Measurements from ENCODE around the gene FBXL7. TPM values are rescaled to one million over a fixed set of nuclear protein-coding genes. Genes with fewer than 3 reads are reported as not detected.

FBXL7 gene
- total and polyA plus RNA-seq, 2 of the 8 experiments (the other 6 are each of a cell fraction or from before 2014, with no cell fraction given) = 17.7 to 17.8 TPM

GRCh38 chr5:15834596-15835245 lies 334.7 kb downstream of the FBXL7 start:
- H3K27ac ChIP-seq (ENCODE audit: low read depth, low read length) = no peak overlapping the region
- CTCF ChIA-PET (ENCODE audit: partially characterized antibody) = interaction anchor here (1.7 kb wide), 1 partner anchor 9 kb away, joined by 7 read pairs; no protein-coding TSS in a partner anchor
- H3K79me1 ChIP-seq (ENCODE audit: low read depth, low read length) = no peaks in the 10 kb centered on the region
- H2BK15ac ChIP-seq (ENCODE audit: low read length) = no peak overlapping the region
- POLR2A ChIA-PET (ENCODE audit: partially characterized antibody) = no interaction called here
- no peaks in the 10 kb centered on the region for H3K79me2 ChIP-seq (ENCODE audit: control insufficient read depth in 1 of 2, insufficient read depth in 2 of 2, low read length in 2 of 2)
- H4K5ac ChIP-seq (ENCODE audit: insufficient read length, low read depth, low read length) = no peak overlapping the region
- no peak overlapping the region for H3K18ac ChIP-seq (ENCODE audit: extremely low read depth, low read length)
- 0 out of 4 replicates have a peak, but pooled peaks cover 0 to 2% of the 10 kb centered on the region in 2 experiments for H3K9me3 ChIP-seq (ENCODE audit: insufficient read depth in 2 of 2, low read depth in 1 of 2, low read length in 1 of 2)
- no peaks in the 10 kb centered on the region for H3K23me2 ChIP-seq (ENCODE audit: low read depth, low read length)
- FAIRE-seq (no peak), DNase-seq (ENCODE audit: low read depth in 1 of 2, low spot score in 2 of 2) (no peak)
- no peak overlapping the region for H2BK20ac ChIP-seq (ENCODE audit: low read length)
- no peak overlapping the region for H2AK5ac ChIP-seq (ENCODE audit: low read depth, low read length)
- H4K8ac ChIP-seq (ENCODE audit: extremely low read depth, insufficient read depth, low read length) = no peak overlapping the region
- H2BK120ac ChIP-seq (replicated peaks; ENCODE audit: low read depth, low read length) = no peak overlapping the region
- no peak overlapping the region for H2BK5ac ChIP-seq (ENCODE audit: low read depth, low read length)
- WGBS, 2 experiments (ENCODE audit: extremely low coverage in 1 of 2, insufficient coverage in 1 of 2, insufficient read length in 1 of 2, insufficient replicate concordance in 2 of 2, low coverage in 1 of 2, low lambda C conversion rate in 2 of 2, missing lambda C conversion rate in 1 of 2) = 62% methylated on average over 3 of the region's 3 CpGs; no CpG with 5 or more reads in 1 of the 2 experiments
- H3K4me1 ChIP-seq (replicated peaks in 1 of 4; ENCODE audit: control insufficient read depth in 3 of 4, insufficient read depth in 4 of 4, low read length in 3 of 4) = peaks cover 0 to 2% (median 0%) of the 10 kb centered on the region in 4 experiments; a peak in 2 of 7 replicates
- no peaks in the 10 kb centered on the region for H3K27me3 ChIP-seq (replicated peaks in 1 of 4; ENCODE audit: control insufficient read depth in 3 of 4, extremely low read depth in 1 of 4, insufficient read depth in 3 of 4, low read length in 3 of 4)
- no peaks in the 10 kb centered on the region for H4K20me1 ChIP-seq (replicated peaks in 1 of 2; ENCODE audit: control insufficient read depth in 1 of 2, insufficient read depth in 2 of 2, low read length in 2 of 2)
- H2BK12ac ChIP-seq (ENCODE audit: low read depth, low read length) = no peak overlapping the region
- no peak overlapping the region for H3K23ac ChIP-seq (ENCODE audit: insufficient read length)
- no peak overlapping the region for H3K4me3 ChIP-seq (ENCODE audit: extremely low read depth in 1 of 4, insufficient read depth in 2 of 4, low read depth in 3 of 4, low read length in 4 of 4)
- H3K4me2 ChIP-seq (ENCODE audit: insufficient read depth in 1 of 2, low read depth in 2 of 2, low read length in 2 of 2) = no peak overlapping the region
- H3K4ac ChIP-seq (replicated peaks; ENCODE audit: insufficient read length, low read depth, low read length) = no peak overlapping the region
- H3K56ac ChIP-seq (replicated peaks; ENCODE audit: insufficient read length, low read depth, low read length) = no peak overlapping the region
- H3K14ac ChIP-seq (ENCODE audit: insufficient read length) = no peak overlapping the region
- H4K91ac ChIP-seq (replicated peaks; ENCODE audit: insufficient read length, low read length) = no peak overlapping the region
- H2AFZ ChIP-seq (ENCODE audit: low read length) = no peak overlapping the region
- H3K36me3 ChIP-seq (ENCODE audit: control insufficient read depth in 2 of 4, insufficient read depth in 4 of 4, low read length in 3 of 4) = no peaks in the 10 kb centered on the region
- H3K9ac ChIP-seq (replicated peaks in 1 of 4; ENCODE audit: extremely low read depth in 1 of 4, low read depth in 3 of 4, low read length in 3 of 4) = no peak overlapping the region
- TF ChIP-seq KDM1A (IDR thresholded peaks at IDR 0.05; ENCODE audit: borderline replicate concordance, low read length) = no peak
- no peak for TF ChIP-seq NANOG (IDR thresholded peaks at IDR 0.05; ENCODE audit: insufficient read depth, low read depth, low read length, poor library complexity, severe bottlenecking)
- no peak for TF ChIP-seq RXRA (IDR thresholded peaks at IDR 0.05; ENCODE audit: insufficient read depth, low read depth, low read length)
- TF ChIP-seq TEAD4 (IDR thresholded peaks at IDR 0.05; ENCODE audit: low read depth, low read length) = no peak
- TF ChIP-seq MAX (IDR thresholded peaks at IDR 0.05) = no peak
- TF ChIP-seq TCF12 (IDR thresholded peaks at IDR 0.05; ENCODE audit: low read depth, low read length) = no peak
- no peak for TF ChIP-seq CTCF (IDR thresholded peaks at IDR 0.05; ENCODE audit: control extremely low read depth in 1 of 3, insufficient read depth in 1 of 3, low read depth in 1 of 3, low read length in 3 of 3)
- no peak for TF ChIP-seq POLR2A (IDR thresholded peaks at IDR 0.05; ENCODE audit: control extremely low read depth in 1 of 2, low read depth in 2 of 2, low read length in 2 of 2)
- TF ChIP-seq MAFK (IDR thresholded peaks at IDR 0.05; ENCODE audit: low read depth, low read length) = no peak
- no peak for TF ChIP-seq GABPA (IDR thresholded peaks at IDR 0.05; ENCODE audit: borderline replicate concordance, insufficient read depth, low read length)

Measured in H1 (cell line).